ENCODE results near the gene FHOD3. TPM values are rescaled to one million over a fixed set of nuclear protein-coding genes. Genes with fewer than 3 reads are reported as not detected.

The FHOD3 gene
- polyA plus RNA-seq, 3 donors from 2014 or later = not detected

- H3K27ac Mint-ChIP-seq = no peak overlapping the region
- H3K27me3 Mint-ChIP-seq (ENCODE audit: low read depth in 3 of 3) = peaks cover 0 to 5% (median 0%) of the 10 kb centered on the region in 3 donors
- no peak overlapping the region for H3K4me3 Mint-ChIP-seq
- H3K4me1 Mint-ChIP-seq = peaks cover 0 to 1% of the 10 kb centered on the region in 2 donors
- no peaks in the 10 kb centered on the region for H3K36me3 Mint-ChIP-seq
- DNase-seq = no peak
- peaks cover 0 to 14% (median 0%) of the 10 kb centered on the region in 6 donors for H3K9me3 Mint-ChIP-seq
Measured at GRCh38 chr18:36503477-36503876, 206.0 kb downstream of the FHOD3 start.

GRCh38 chr18:36504928-36505327 lies 207.4 kb downstream of the FHOD3 start:
- Mint-ChIP-seq H3K4me1 (peaks cover 0 to 1% of the 10 kb centered on the region in 2 donors), H3K9me3 (peaks cover 0 to 11% (median 0%) of the 10 kb centered on the region in 6 donors), H3K4me3 (no peak overlapping the region), H3K27me3 (ENCODE audit: low read depth in 3 of 3) (peaks cover 0 to 5% (median 0%) of the 10 kb centered on the region in 3 donors), H3K27ac (no peak overlapping the region), H3K36me3 (no peaks in the 10 kb centered on the region)
- no peak for DNase-seq

- Mint-ChIP-seq H3K27me3 (ENCODE audit: low read depth in 3 of 3) (peaks cover 0 to 5% (median 0%) of the 10 kb centered on the region in 3 donors), H3K36me3 (no peaks in the 10 kb centered on the region), H3K4me1 (no peaks in the 10 kb centered on the region), H3K4me3 (no peak overlapping the region), H3K27ac (no peak overlapping the region), H3K9me3 (peaks cover 0 to 11% (median 0%) of the 10 kb centered on the region in 6 donors)
- no peak for DNase-seq
Measured at GRCh38 chr18:36505665-36506064, 208.2 kb downstream of the FHOD3 start.

- no peak for DNase-seq
- peaks cover 0 to 4% (median 0%) of the 10 kb centered on the region in 3 donors for H3K27me3 Mint-ChIP-seq (ENCODE audit: low read depth in 3 of 3)
- H3K4me3 Mint-ChIP-seq = no peak overlapping the region
- no peaks in the 10 kb centered on the region for H3K36me3 Mint-ChIP-seq
- no peaks in the 10 kb centered on the region for H3K9me3 Mint-ChIP-seq
- no peaks in the 10 kb centered on the region for H3K4me1 Mint-ChIP-seq
- H3K27ac Mint-ChIP-seq = no peak overlapping the region
Measured at GRCh38 chr18:36509646-36510197, 212.2 kb downstream of the FHOD3 start.

GRCh38 chr18:36511791-36512352 lies 214.4 kb downstream of the FHOD3 start:
- no peak for DNase-seq

GRCh38 chr18:36513556-36513955 lies 216.0 kb downstream of the FHOD3 start:
- no peak for DNase-seq
- H3K4me3 Mint-ChIP-seq = no peak overlapping the region
- H3K4me1 Mint-ChIP-seq = no peaks in the 10 kb centered on the region
- H3K27me3 Mint-ChIP-seq (ENCODE audit: low read depth in 3 of 3) = peaks cover 0 to 11% (median 0%) of the 10 kb centered on the region in 3 donors
- H3K27ac Mint-ChIP-seq = no peak overlapping the region
- no peaks in the 10 kb centered on the region for H3K9me3 Mint-ChIP-seq
- H3K36me3 Mint-ChIP-seq = no peaks in the 10 kb centered on the region

More at GRCh38 chr18:36511791-36512352, 214.4 kb downstream of the FHOD3 start:
- no peaks in the 10 kb centered on the region for H3K36me3 Mint-ChIP-seq
- no peak overlapping the region for H3K4me3 Mint-ChIP-seq
- H3K9me3 Mint-ChIP-seq = no peaks in the 10 kb centered on the region
- no peaks in the 10 kb centered on the region for H3K4me1 Mint-ChIP-seq
- peaks cover 0 to 10% (median 0%) of the 10 kb centered on the region in 3 donors for H3K27me3 Mint-ChIP-seq (ENCODE audit: low read depth in 3 of 3)
- H3K27ac Mint-ChIP-seq = no peak overlapping the region

GRCh38 chr18:36514778-36515177 lies 217.3 kb downstream of the FHOD3 start:
- peaks cover 0 to 11% (median 0%) of the 10 kb centered on the region in 3 donors for H3K27me3 Mint-ChIP-seq (ENCODE audit: low read depth in 3 of 3)
- no peak overlapping the region for H3K27ac Mint-ChIP-seq
- no peaks in the 10 kb centered on the region for H3K36me3 Mint-ChIP-seq
- H3K9me3 Mint-ChIP-seq = no peaks in the 10 kb centered on the region
- DNase-seq = no peak
- H3K4me1 Mint-ChIP-seq = no peaks in the 10 kb centered on the region
- H3K4me3 Mint-ChIP-seq = no peak overlapping the region

- no peaks in the 10 kb centered on the region for H3K36me3 Mint-ChIP-seq
Measured at GRCh38 chr18:36516258-36516657, 218.7 kb downstream of the FHOD3 start.

GRCh38 chr18:36516726-36517125 lies 219.2 kb downstream of the FHOD3 start:
- no peak overlapping the region for H3K27ac Mint-ChIP-seq

More at GRCh38 chr18:36516258-36516657, 218.7 kb downstream of the FHOD3 start:
- Mint-ChIP-seq H3K9me3 (no peaks in the 10 kb centered on the region), H3K4me3 (no peak overlapping the region), H3K27ac (no peak overlapping the region), H3K27me3 (ENCODE audit: low read depth in 3 of 3) (peaks cover 0 to 11% (median 0%) of the 10 kb centered on the region in 3 donors), H3K4me1 (no peaks in the 10 kb centered on the region)
- no peak for DNase-seq

GRCh38 chr18:36518839-36519238 lies 221.3 kb downstream of the FHOD3 start:
- Mint-ChIP-seq H3K27ac (no peak overlapping the region), H3K27me3 (ENCODE audit: low read depth in 3 of 3) (peaks cover 3 to 13% (median 6%) of the 10 kb centered on the region in 3 donors), H3K36me3 (no peaks in the 10 kb centered on the region), H3K9me3 (no peaks in the 10 kb centered on the region), H3K4me1 (no peaks in the 10 kb centered on the region), H3K4me3 (no peak overlapping the region)
- no peak for DNase-seq

More at GRCh38 chr18:36516726-36517125, 219.2 kb downstream of the FHOD3 start:
- no peaks in the 10 kb centered on the region for H3K4me1 Mint-ChIP-seq
- H3K4me3 Mint-ChIP-seq = no peak overlapping the region
- H3K9me3 Mint-ChIP-seq = no peaks in the 10 kb centered on the region
- H3K36me3 Mint-ChIP-seq = no peaks in the 10 kb centered on the region
- no peak for DNase-seq
- peaks cover 0 to 11% (median 0%) of the 10 kb centered on the region in 3 donors for H3K27me3 Mint-ChIP-seq (ENCODE audit: low read depth in 3 of 3)

- DNase-seq = no peak
- H3K36me3 Mint-ChIP-seq = no peaks in the 10 kb centered on the region
- peaks cover 3 to 13% (median 6%) of the 10 kb centered on the region in 3 donors for H3K27me3 Mint-ChIP-seq (ENCODE audit: low read depth in 3 of 3)
- no peaks in the 10 kb centered on the region for H3K9me3 Mint-ChIP-seq
- no peak overlapping the region for H3K4me3 Mint-ChIP-seq
- H3K4me1 Mint-ChIP-seq = no peaks in the 10 kb centered on the region
- no peak overlapping the region for H3K27ac Mint-ChIP-seq
Measured at GRCh38 chr18:36519358-36519757, 221.8 kb downstream of the FHOD3 start.

GRCh38 chr18:36522509-36522908 lies 225.0 kb downstream of the FHOD3 start:
- no peaks in the 10 kb centered on the region for H3K4me1 Mint-ChIP-seq
- peaks cover 2 to 6% (median 3%) of the 10 kb centered on the region in 3 donors for H3K27me3 Mint-ChIP-seq (ENCODE audit: low read depth in 3 of 3)
- no peak overlapping the region for H3K27ac Mint-ChIP-seq
- H3K9me3 Mint-ChIP-seq = no peaks in the 10 kb centered on the region
- H3K36me3 Mint-ChIP-seq = no peaks in the 10 kb centered on the region
- H3K4me3 Mint-ChIP-seq = no peak overlapping the region
- no peak for DNase-seq

GRCh38 chr18:36525913-36526312 lies 228.4 kb downstream of the FHOD3 start:
- no peaks in the 10 kb centered on the region for H3K36me3 Mint-ChIP-seq
- peaks cover 5 to 7% (median 7%) of the 10 kb centered on the region in 3 donors for H3K27me3 Mint-ChIP-seq (ENCODE audit: low read depth in 3 of 3)
- DNase-seq = no peak
- no peaks in the 10 kb centered on the region for H3K9me3 Mint-ChIP-seq
- H3K27ac Mint-ChIP-seq = no peak overlapping the region
- H3K4me1 Mint-ChIP-seq = no peaks in the 10 kb centered on the region
- H3K4me3 Mint-ChIP-seq = no peak overlapping the region

GRCh38 chr18:36526611-36527010 lies 229.1 kb downstream of the FHOD3 start:
- H3K9me3 Mint-ChIP-seq = peaks cover 0 to 3% (median 0%) of the 10 kb centered on the region in 6 donors
- H3K4me3 Mint-ChIP-seq = no peak overlapping the region
- H3K27ac Mint-ChIP-seq = no peak overlapping the region
- H3K27me3 Mint-ChIP-seq (ENCODE audit: low read depth in 3 of 3) = peaks cover 5 to 8% (median 7%) of the 10 kb centered on the region in 3 donors
- DNase-seq = no peak
- H3K36me3 Mint-ChIP-seq = no peaks in the 10 kb centered on the region
- peaks cover 0 to 4% of the 10 kb centered on the region in 2 donors for H3K4me1 Mint-ChIP-seq
